ENCODE data around the gene ARMH3.
A peak's percentile ranks its signal among the peaks of the same experiment; 100 is the strongest.

Gene ARMH3

DNA sequence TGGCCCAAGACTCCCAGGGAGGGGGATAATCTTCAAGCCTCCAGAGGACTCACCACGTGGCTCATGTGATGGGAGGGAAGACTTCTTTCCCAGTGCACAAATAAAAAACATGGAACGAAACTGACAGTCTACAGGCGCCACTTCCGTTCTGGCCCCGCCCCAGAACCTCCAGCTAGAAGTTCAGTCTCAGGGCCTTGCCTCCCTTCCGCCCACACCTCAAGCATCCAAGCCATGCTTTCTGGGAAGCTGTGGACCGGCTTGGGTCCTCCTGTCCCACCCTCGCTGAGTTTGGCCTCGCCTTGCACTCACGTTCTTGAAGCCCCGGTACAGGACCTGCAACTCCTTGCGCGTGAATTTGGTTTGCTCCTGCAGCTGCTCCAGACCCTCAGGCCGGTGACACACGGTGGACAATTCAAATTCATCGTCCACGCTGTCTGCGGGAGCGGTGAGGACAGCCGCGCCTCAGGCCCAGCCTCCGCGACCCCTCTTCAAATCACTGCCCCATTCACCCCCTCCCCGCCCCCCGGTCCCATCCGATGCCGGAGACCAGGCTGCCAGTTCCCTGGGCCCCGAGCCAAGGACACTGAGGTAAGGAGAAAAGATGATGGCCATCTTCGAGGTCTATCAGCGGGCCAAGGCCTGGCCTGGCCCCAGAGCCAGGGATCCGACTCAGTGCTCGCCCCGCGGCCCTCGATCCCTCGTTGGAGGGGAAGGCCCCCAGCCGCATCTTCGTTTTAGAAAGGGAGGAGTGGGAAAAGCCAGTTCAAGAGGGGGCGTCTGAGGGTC, 227.0 kb downstream of the ARMH3 start:
- DNase-seq: no peak

- no peak for DNase-seq
Observed at GRCh38 chr10:101827919-101828600, 227.9 kb downstream of the ARMH3 start.

GRCh38 chr10:101826852-101827434, 229.0 kb downstream of the ARMH3 start:
- no peak for DNase-seq

- no peak for DNase-seq
Observed at GRCh38 chr10:101824736-101825135, 231.2 kb downstream of the ARMH3 start.

GRCh38 chr10:101818872-101819633, 236.9 kb downstream of the ARMH3 start:
- DNase-seq: no peak

- DNase-seq: peak; percentile 97
Observed at GRCh38 chr10:101818119-101818871, 237.7 kb downstream of the ARMH3 start, which contains the start of gene OGA. TSS of gene OGA (minus strand) at chr10:101818444. CDS start at chr10:101818022, 422 bp downstream.

DNA sequence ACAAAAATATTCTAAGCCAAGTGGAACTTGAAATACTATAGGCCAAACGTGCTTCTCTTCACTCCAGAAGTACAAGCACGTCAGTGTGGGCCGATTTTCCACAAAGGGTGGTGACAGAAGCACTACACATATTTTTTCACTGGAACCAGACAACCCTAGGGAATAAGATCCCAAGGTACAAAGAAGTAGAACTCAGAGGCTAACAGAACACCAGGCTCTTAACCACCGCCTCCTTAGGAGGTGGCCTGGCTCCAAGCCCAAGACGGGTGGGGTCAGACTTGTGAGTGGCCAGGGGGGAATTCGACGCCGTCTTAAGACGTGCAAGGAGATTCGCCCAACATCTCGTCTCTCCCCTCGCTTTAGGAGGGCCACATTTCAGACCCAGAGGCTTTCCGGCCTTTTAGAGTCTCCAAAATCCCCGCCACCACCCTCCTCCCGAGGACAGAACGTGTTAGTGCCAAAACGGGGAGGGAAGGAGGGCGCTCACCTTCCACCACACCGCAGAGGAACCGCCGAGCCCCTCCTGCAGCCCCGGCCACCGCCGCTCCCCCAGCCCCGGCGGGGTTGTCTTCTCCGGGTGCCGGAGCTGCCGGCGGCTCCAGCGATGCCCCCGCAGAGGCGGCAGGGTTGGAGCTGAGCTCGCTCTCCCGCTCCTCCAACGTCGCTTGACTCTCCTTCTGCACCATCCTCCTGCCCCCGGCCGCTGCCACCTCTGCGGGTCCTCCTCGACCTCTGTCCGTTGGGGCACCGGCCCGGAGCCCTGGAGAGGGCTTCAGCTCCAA, 238.4 kb downstream of the ARMH3 start:
- DNase-seq: peak; percentile 55

GRCh38 chr10:101816913-101817336, 239.0 kb downstream of the ARMH3 start:
- DNase-seq: no peak

GRCh38 chr10:101816376-101816775, 239.6 kb downstream of the ARMH3 start:
- DNase-seq: no peak

DNA sequence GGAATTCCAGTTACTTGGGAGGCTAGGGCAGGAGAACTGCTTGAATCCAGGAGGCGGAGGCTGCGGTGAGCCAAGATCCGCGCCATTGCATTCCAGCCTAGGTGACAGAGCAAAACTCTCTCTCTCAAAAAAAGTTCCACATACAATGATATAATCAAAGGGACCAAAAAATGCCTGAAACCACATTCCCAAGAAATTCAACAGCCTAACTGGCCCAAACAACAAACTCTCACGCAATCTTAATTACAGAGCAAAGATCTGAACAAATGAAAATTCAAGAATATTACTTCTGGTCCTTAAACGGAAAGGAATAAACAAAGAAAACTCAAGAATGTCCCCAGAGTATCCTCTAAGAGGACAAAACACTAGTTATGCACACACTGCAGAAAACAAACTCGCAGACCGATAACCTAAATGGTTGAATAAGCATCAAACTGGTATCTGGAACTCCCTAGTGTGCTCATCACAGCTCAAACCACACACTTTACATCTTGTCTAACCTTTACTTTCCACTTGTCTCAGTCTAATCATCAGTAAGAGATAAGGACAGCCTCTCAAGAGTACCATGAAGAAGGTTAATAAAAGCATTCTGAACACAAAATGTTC, 241.4 kb downstream of the ARMH3 start:
- no peak for DNase-seq

GRCh38 chr10:101812606-101813005, 243.4 kb downstream of the ARMH3 start:
- DNase-seq: no peak

- DNase-seq: no peak
Observed at GRCh38 chr10:101807158-101807557, 248.8 kb downstream of the ARMH3 start.

DNA sequence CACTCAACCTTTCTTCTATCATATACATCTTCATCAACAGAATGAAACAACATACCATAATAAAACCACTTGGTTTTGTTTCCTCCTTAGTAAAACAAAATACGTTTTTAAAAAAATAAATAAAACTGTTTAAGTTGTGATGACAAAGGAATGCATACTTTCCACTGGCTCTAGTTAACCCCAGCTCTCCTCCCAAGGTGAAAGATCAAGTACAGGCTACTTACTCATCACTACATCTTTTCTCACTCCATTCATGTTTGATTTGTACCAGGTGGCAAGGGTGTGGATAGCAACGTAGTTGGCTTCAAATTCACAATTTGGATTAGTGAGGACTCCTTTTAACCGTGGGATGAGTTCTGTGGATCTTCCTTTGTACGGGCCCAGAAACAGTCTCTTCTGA, 252.5 kb downstream of the ARMH3 start:
- no peak for DNase-seq

GRCh38 chr10:101797403-101798059, 258.4 kb downstream of the ARMH3 start:
- DNase-seq: no peak

All from stimulated activated CD4-positive, alpha-beta T cell treated with anti-CD3 and anti-CD28 coated beads, Interleukin-15, amount 100 ng/mL, for 24 hours (primary cell).